ENCODE results near the gene GLOD4.
A peak's percentile ranks its signal among the peaks of the same experiment; 100 is the strongest.
"Not testable (repeated sequence)": the region's sequence is repeated elsewhere in the genome, so short reads cannot be mapped to it uniquely, and the experiment has no call there.

The GLOD4 gene

GRCh38 chr17:795276-795675 is 13.2 kb upstream of the GLOD4 start:
- Histone ChIP-seq H3K9me3 (no peaks in the 10 kb centered on the region), H3K4me3 (ENCODE audit: low read depth in 1 of 2, low read length in 1 of 2) (no peak overlapping the region), H3K27me3 (no peaks in the 10 kb centered on the region), H3K36me3 (peaks cover 14% of the 10 kb centered on the region), H3K27ac (no peak overlapping the region), H3K4me1 (ENCODE audit: control insufficient read depth in 1 of 2, insufficient read depth in 1 of 2, low read depth in 1 of 2, low read length in 1 of 2) (peaks cover 9 to 12% of the 10 kb centered on the region in 2 experiments)
- TF ChIP-seq CTCF (IDR thresholded peaks at IDR 0.05): no peak

GRCh38 chr17:794876-795275 is 12.8 kb upstream of the GLOD4 start:
- Histone ChIP-seq H3K9me3 (no peaks in the 10 kb centered on the region), H3K27ac (no peak overlapping the region), H3K4me1 (ENCODE audit: control insufficient read depth in 1 of 2, insufficient read depth in 1 of 2, low read depth in 1 of 2, low read length in 1 of 2) (peaks cover 9 to 12% of the 10 kb centered on the region in 2 experiments), H3K36me3 (peaks cover 18% of the 10 kb centered on the region), H3K27me3 (no peaks in the 10 kb centered on the region), H3K4me3 (ENCODE audit: low read depth in 1 of 2, low read length in 1 of 2) (no peak overlapping the region)
- no peak for TF ChIP-seq CTCF (IDR thresholded peaks at IDR 0.05)

DNA sequence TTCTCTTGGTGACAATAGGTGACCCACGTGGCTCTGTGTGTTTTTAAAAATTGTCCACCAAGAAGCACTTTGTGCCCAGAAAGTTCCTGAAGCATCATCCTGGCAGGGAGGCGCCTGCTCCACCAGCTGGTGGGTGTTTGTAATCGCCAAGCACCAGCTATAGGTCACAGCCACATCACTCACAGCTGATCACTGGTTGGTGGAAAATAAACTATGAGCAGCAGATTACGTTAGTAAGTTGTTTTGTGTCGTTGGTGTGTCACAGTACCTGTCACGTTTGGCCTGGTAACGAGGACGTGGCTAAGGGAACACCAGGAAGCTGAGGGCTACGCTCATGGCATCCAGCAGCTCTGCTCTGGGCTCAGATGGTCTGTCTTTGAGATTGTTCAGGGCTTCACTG is 10.2 kb upstream of the GLOD4 start:
- H3K4me1 ChIP-seq (ENCODE audit: control insufficient read depth in 1 of 2, insufficient read depth in 1 of 2, low read depth in 1 of 2, low read length in 1 of 2): peaks cover 9 to 12% of the 10 kb centered on the region in 2 experiments
- peak overlapping the region; percentile 52 for H3K27ac ChIP-seq
- TF ChIP-seq CTCF (IDR thresholded peaks at IDR 0.05): no peak
- H3K36me3 ChIP-seq: peaks cover 38% of the 10 kb centered on the region
- no peaks in the 10 kb centered on the region for H3K27me3 ChIP-seq
- H3K4me3 ChIP-seq (ENCODE audit: low read depth in 1 of 2, low read length in 1 of 2): no peak overlapping the region
- H3K9me3 ChIP-seq: no peaks in the 10 kb centered on the region

- H3K36me3 ChIP-seq: peaks cover 38% of the 10 kb centered on the region
- TF ChIP-seq CTCF (IDR thresholded peaks at IDR 0.05): no peak
- H3K27ac ChIP-seq: peak overlapping the region; percentile 52
- no peak overlapping the region for H3K4me3 ChIP-seq (ENCODE audit: low read depth in 1 of 2, low read length in 1 of 2)
- no peaks in the 10 kb centered on the region for H3K27me3 ChIP-seq
- no peaks in the 10 kb centered on the region for H3K9me3 ChIP-seq
- peaks cover 9 to 12% of the 10 kb centered on the region in 2 experiments for H3K4me1 ChIP-seq (ENCODE audit: control insufficient read depth in 1 of 2, insufficient read depth in 1 of 2, low read depth in 1 of 2, low read length in 1 of 2)
Observed at GRCh38 chr17:791829-792228, 9.7 kb upstream of the GLOD4 start.

GRCh38 chr17:790874-791247 is 8.8 kb upstream of the GLOD4 start:
- H3K36me3 ChIP-seq: peaks cover 38% of the 10 kb centered on the region
- peaks cover 9 to 12% of the 10 kb centered on the region in 2 experiments for H3K4me1 ChIP-seq (ENCODE audit: control insufficient read depth in 1 of 2, insufficient read depth in 1 of 2, low read depth in 1 of 2, low read length in 1 of 2)
- not testable (repeated sequence) for H3K27ac ChIP-seq; H3K9me3 ChIP-seq; H3K4me3 ChIP-seq (ENCODE audit: low read depth in 1 of 2, low read length in 1 of 2); H3K27me3 ChIP-seq

- H3K27ac ChIP-seq; H3K4me3 ChIP-seq (ENCODE audit: low read depth in 1 of 2, low read length in 1 of 2); H3K9me3 ChIP-seq; H3K27me3 ChIP-seq: not testable (repeated sequence)
- peaks cover 9 to 12% of the 10 kb centered on the region in 2 experiments for H3K4me1 ChIP-seq (ENCODE audit: control insufficient read depth in 1 of 2, insufficient read depth in 1 of 2, low read depth in 1 of 2, low read length in 1 of 2)
- H3K36me3 ChIP-seq: peaks cover 38% of the 10 kb centered on the region
Observed at GRCh38 chr17:789931-790873, 8.1 kb upstream of the GLOD4 start.
